ENCODE measurements around the gene RNF38. TPM values are rescaled to one million over a fixed set of nuclear protein-coding genes. Genes with fewer than 3 reads are reported as not detected.

The RNF38 gene
- polyA plus RNA-seq, 3 donors, result 11.3 to 33.2 (median 13.6) TPM

DNA sequence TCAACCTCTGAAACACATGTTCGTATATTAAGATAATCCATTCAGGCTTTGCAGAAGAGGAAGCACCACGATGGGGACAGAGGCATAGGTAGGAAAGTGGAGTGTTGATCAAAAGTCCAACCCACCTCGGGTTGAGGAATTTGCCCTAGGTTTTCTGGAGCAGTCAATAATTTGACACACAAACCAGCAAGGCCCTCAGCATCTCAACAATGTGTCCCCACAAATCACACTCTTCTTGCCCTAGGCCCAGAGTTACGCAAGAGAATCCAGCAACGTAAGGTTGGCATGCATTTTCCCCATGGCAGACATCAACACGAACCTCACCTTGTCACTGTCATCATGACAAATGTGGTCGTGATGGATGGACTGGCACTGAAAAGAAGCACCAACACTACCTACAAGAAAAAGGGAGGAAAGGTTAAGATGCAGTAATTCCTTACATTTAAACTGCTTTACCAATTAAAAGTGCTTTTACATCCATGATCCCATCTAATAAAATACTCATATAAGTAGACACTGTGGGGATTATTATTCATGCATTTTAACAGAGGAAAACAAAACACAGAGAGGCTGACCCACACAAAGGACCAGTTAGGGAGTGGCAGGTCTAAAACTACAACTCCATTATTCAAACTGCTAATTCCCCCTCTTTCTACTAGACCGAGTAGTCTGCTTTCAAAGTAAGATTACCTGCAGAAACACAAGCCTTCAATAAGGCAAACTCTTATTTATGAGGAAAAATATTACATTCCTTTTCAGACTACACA, 24.4 kb upstream of the RNF38 start:
- no peak overlapping the region for H3K9ac ChIP-seq (ENCODE audit: insufficient read depth, low read length, poor library complexity, severe bottlenecking)
- H3K27ac ChIP-seq (ENCODE audit: low read depth in 1 of 2, low read length in 2 of 2), result no peak overlapping the region
- H3K79me2 ChIP-seq (ENCODE audit: insufficient read depth, low read length), result peaks cover 13% of the 10 kb centered on the region
- H3K27me3 Mint-ChIP-seq (ENCODE audit: low read depth in 3 of 3), result peaks cover 0 to 1% (median 0%) of the 10 kb centered on the region in 3 donors
- TF ChIP-seq, protein P1, sequence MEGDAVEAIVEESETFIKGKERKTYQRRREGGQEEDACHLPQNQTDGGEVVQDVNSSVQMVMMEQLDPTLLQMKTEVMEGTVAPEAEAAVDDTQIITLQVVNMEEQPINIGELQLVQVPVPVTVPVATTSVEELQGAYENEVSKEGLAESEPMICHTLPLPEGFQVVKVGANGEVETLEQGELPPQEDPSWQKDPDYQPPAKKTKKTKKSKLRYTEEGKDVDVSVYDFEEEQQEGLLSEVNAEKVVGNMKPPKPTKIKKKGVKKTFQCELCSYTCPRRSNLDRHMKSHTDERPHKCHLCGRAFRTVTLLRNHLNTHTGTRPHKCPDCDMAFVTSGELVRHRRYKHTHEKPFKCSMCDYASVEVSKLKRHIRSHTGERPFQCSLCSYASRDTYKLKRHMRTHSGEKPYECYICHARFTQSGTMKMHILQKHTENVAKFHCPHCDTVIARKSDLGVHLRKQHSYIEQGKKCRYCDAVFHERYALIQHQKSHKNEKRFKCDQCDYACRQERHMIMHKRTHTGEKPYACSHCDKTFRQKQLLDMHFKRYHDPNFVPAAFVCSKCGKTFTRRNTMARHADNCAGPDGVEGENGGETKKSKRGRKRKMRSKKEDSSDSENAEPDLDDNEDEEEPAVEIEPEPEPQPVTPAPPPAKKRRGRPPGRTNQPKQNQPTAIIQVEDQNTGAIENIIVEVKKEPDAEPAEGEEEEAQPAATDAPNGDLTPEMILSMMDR (IDR thresholded peaks at IDR 0.05), result no peak
- no peak overlapping the region for H3K4me3 Mint-ChIP-seq
- WGBS (ENCODE audit: insufficient coverage), result 86% methylated on average over 1 of the region's 8 CpGs
- no peaks in the 10 kb centered on the region for H3K4me1 Mint-ChIP-seq
- H4K20me1 ChIP-seq (ENCODE audit: insufficient read depth, low read length), result peaks cover 53% of the 10 kb centered on the region
- no peak overlapping the region for H3K4me3 ChIP-seq (replicated peaks in 1 of 3; ENCODE audit: low read depth in 2 of 3, low read length in 3 of 3)
- peak overlapping the region in 1 of 7 donors; percentile 16 for H3K27ac Mint-ChIP-seq
- peaks cover 22 to 41% of the 10 kb centered on the region in 2 donors for H3K36me3 ChIP-seq (replicated peaks in 1 of 2; ENCODE audit: control insufficient read depth in 1 of 2, insufficient read depth in 2 of 2, low read length in 2 of 2)
- no peak for DNase-seq
- H3K9me3 ChIP-seq (replicated peaks in 1 of 2; ENCODE audit: control insufficient read depth in 1 of 2, insufficient read depth in 1 of 2, low read length in 2 of 2), result no peaks in the 10 kb centered on the region
- intact Hi-C loops (cut with micrococcal nuclease), result no loop called here
- H3K4me2 ChIP-seq (replicated peaks; ENCODE audit: extremely low read depth, low read length, poor library complexity, severe bottlenecking), result no peak overlapping the region
- no peak overlapping the region for H2AFZ ChIP-seq (ENCODE audit: insufficient read depth, low read depth, low read length, poor library complexity, severe bottlenecking)
- H3K27me3 ChIP-seq (ENCODE audit: control insufficient read depth in 2 of 2, insufficient read depth in 2 of 2, low read length in 2 of 2), result no peaks in the 10 kb centered on the region
- no peaks in the 10 kb centered on the region for H3K9me3 Mint-ChIP-seq
- peaks cover 35 to 53% of the 10 kb centered on the region in 2 donors for H3K36me3 Mint-ChIP-seq
- no peaks in the 10 kb centered on the region for H3K4me1 ChIP-seq (ENCODE audit: control insufficient read depth in 1 of 2, insufficient read depth in 2 of 2, low read length in 2 of 2)

DNA sequence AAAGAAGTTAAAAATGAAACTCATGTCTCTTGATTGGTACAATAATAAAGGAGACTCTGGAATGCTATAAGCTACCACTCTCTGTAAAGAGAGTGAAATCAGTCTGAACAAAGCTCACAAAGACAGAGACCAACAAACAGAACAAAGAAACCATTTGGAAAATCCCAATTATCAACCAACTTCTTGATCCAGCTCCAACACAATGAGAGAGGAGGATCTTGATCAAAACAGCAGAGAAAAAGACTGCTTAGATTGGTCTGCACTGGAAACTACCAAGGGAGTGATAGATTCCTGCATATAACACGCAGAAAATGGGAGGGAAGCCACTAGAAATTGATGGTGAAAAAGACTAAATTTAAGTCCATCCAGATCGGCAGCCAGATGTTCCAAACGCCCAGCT, 23.1 kb upstream of the RNF38 start:
- WGBS (ENCODE audit: insufficient coverage), result 90% methylated on average over 2 of the region's 3 CpGs
- H3K79me2 ChIP-seq (ENCODE audit: insufficient read depth, low read length), result peaks cover 12% of the 10 kb centered on the region

More for the DNA sequence above, 23.1 kb upstream of the RNF38 start:
- no peak overlapping the region for H3K4me3 ChIP-seq (replicated peaks in 1 of 3; ENCODE audit: low read depth in 2 of 3, low read length in 3 of 3)
- no peak overlapping the region for H3K4me3 Mint-ChIP-seq
- no peak overlapping the region for H3K27ac ChIP-seq (ENCODE audit: low read depth in 1 of 2, low read length in 2 of 2)
- intact Hi-C loops (cut with micrococcal nuclease), result no loop called here
- H4K20me1 ChIP-seq (ENCODE audit: insufficient read depth, low read length), result peaks cover 52% of the 10 kb centered on the region
- H3K36me3 ChIP-seq (replicated peaks in 1 of 2; ENCODE audit: control insufficient read depth in 1 of 2, insufficient read depth in 2 of 2, low read length in 2 of 2), result peaks cover 19 to 47% of the 10 kb centered on the region in 2 donors
- H3K27me3 ChIP-seq (ENCODE audit: control insufficient read depth in 2 of 2, insufficient read depth in 2 of 2, low read length in 2 of 2), result no peaks in the 10 kb centered on the region
- H3K27ac Mint-ChIP-seq, result peak overlapping the region in 1 of 7 donors; percentile 21
- DNase-seq, result no peak
- TF ChIP-seq, protein P1 (IDR thresholded peaks at IDR 0.05), result no peak
- H3K4me2 ChIP-seq (replicated peaks; ENCODE audit: extremely low read depth, low read length, poor library complexity, severe bottlenecking), result no peak overlapping the region
- no peaks in the 10 kb centered on the region for H3K4me1 ChIP-seq (ENCODE audit: control insufficient read depth in 1 of 2, insufficient read depth in 2 of 2, low read length in 2 of 2)
- H3K27me3 Mint-ChIP-seq (ENCODE audit: low read depth in 3 of 3), result peaks cover 0 to 1% (median 0%) of the 10 kb centered on the region in 3 donors
- H2AFZ ChIP-seq (ENCODE audit: insufficient read depth, low read depth, low read length, poor library complexity, severe bottlenecking), result no peak overlapping the region
- no peak overlapping the region for H3K9ac ChIP-seq (ENCODE audit: insufficient read depth, low read length, poor library complexity, severe bottlenecking)
- peaks cover 37 to 56% of the 10 kb centered on the region in 2 donors for H3K36me3 Mint-ChIP-seq
- H3K9me3 ChIP-seq (replicated peaks in 1 of 2; ENCODE audit: control insufficient read depth in 1 of 2, insufficient read depth in 1 of 2, low read length in 2 of 2), result no peaks in the 10 kb centered on the region
- no peaks in the 10 kb centered on the region for H3K9me3 Mint-ChIP-seq
- H3K4me1 Mint-ChIP-seq, result no peaks in the 10 kb centered on the region

Data from CD14-positive monocyte (primary cell).